Testis (tissue), 2 donors: ENCODE data around the gene DGKK.

Source experiments
- CTCF ChIP-seq, 3 experiments: fragments of 450-650 bp in 2 of 3; fragments of 200-600 bp in 1 of 3; sonication (generic) in 1 of 3; IDR thresholded peaks; one replicate each; pipeline ENCODE4 v1.5.1; 2016 to 2019; ENCODE audit warnings: antibody characterized with exemption in 3 of 3, mild to moderate bottlenecking in 2 of 3, moderate library complexity in 1 of 3
- POLR2A ChIP-seq: fragments of 450-650 bp; IDR thresholded peaks from one replicate; pipeline ENCODE4 v1.6.1; 2017; ENCODE audit warnings: antibody characterized with exemption, mild to moderate bottlenecking, moderate library complexity

GRCh38 chrX:50327235-50327634 lies 143.4 kb downstream of the DGKK start:
- no peak for TF ChIP-seq CTCF (IDR thresholded peaks at IDR 0.05)
- no peak for TF ChIP-seq POLR2A
